HepG2 (cell line): ENCODE data around the gene FAM163B. TPM values are rescaled to one million over a fixed set of nuclear protein-coding genes. Genes with fewer than 3 reads are reported as not detected.

ENCODE experiments used
- ATAC-seq: fragments of 200-7000 bp; cut with Tn5 transposase; 3 replicates; pipeline ENCODE4 v1.9.1; 2020; ENCODE audit warnings: mild to moderate bottlenecking, moderate library complexity
- BruUV-seq: library from RNA; stranded (reverse); fragments of 400-500 nt; replicated peaks from 2 replicates; lab custom pipeline; 2021; lab: Mats Ljungman, UMichigan
- CTCF ChIA-PET: fragments of 300-600 bp; formaldehyde crosslinking; extraction: SDS; loops from one replicate; lab custom pipeline; 2021; ENCODE audit warnings: low total read pairs, inconsistent platforms, low intra/inter-chr PET ratio; lab: Yijun Ruan, JAX
- POLR2A ChIA-PET: fragments of 350-600 bp; sonication (Branson Sonifier 250); formaldehyde crosslinking; loops from one replicate; lab custom pipeline; 2020; ENCODE audit warnings: antibody characterized with exemption, inconsistent platforms; lab: Yijun Ruan, JAX
- DNase-seq: peaks from one replicate; pipeline ENCODE4 v3.0.0-alpha.2; 2015; ENCODE audit warnings: low spot score
- FAIRE-seq: peaks from 3 replicates; lab custom pipeline; 2011; peaks lifted over from hg19 to GRCh38; lab: Jason Lieb, UNC
- H2AFZ ChIP-seq: one replicate; pipeline ENCODE4 v1.6.1; 2011; ENCODE audit warnings: low read length, inconsistent platforms
- H3K27ac ChIP-seq: fragments of 300-600 bp; 3 replicates; pipeline ENCODE4 v1.8.0; 2011; ENCODE audit warnings: mixed run types, mild to moderate bottlenecking, mixed read lengths, low read length, inconsistent platforms; ENCODE audit not compliant: insufficient read depth; ENCODE audit errors: extremely low read length
- H3K27me3 ChIP-seq, 2 experiments: fragments of 200-600 bp in 1 of 2; 2 replicates in 1 of 2; 3 replicates in 1 of 2; pipeline versions ENCODE4 v1.6.0 to v1.8.0; 2011; ENCODE audit warnings: low read length in 2 of 2, mild to moderate bottlenecking in 2 of 2, moderate library complexity in 2 of 2, inconsistent platforms in 1 of 2; ENCODE audit not compliant: insufficient read depth in 2 of 2, control insufficient read depth in 1 of 2
- H3K36me3 ChIP-seq, 2 experiments: fragments of 200-600 bp in 1 of 2; replicated peaks in 1 of 2; 2 replicates in 1 of 2; 3 replicates in 1 of 2; pipeline versions ENCODE4 v1.5.1 to v1.8.0; 2011; ENCODE audit warnings: low read length in 2 of 2, inconsistent platforms in 1 of 2; ENCODE audit not compliant: insufficient read depth in 2 of 2, control insufficient read depth in 1 of 2
- H3K4me1 ChIP-seq: 2 replicates; pipeline ENCODE4 v1.5.1; 2012; ENCODE audit warnings: low read length, inconsistent platforms; ENCODE audit not compliant: insufficient read depth
- H3K4me2 ChIP-seq: 2 replicates; pipeline ENCODE4 v1.6.0; 2011; ENCODE audit warnings: low read depth, low read length, inconsistent platforms
- H3K4me3 ChIP-seq, 3 experiments: fragments of 200-600 bp in 1 of 3; sonication (generic), shearing (Covaris generic) in 1 of 3; replicated peaks in 1 of 3; 2 replicates each; pipeline ENCODE4 v1.5.1; 2011 to 2016; ENCODE audit warnings: low read length in 3 of 3, inconsistent platforms in 2 of 3, low read depth in 2 of 3, mild to moderate bottlenecking in 2 of 3, control low read depth in 1 of 3, mixed read lengths in 1 of 3; ENCODE audit not compliant: insufficient read depth in 1 of 3
- H3K79me2 ChIP-seq: one replicate; pipeline ENCODE4 v1.6.1; 2011; ENCODE audit warnings: low read length, inconsistent platforms; ENCODE audit not compliant: insufficient read depth
- H3K9ac ChIP-seq: 2 replicates; pipeline ENCODE4 v1.6.0; 2011; ENCODE audit warnings: mild to moderate bottlenecking, low read depth, low read length, inconsistent platforms; ENCODE audit not compliant: insufficient read depth
- H3K9me3 ChIP-seq: 2 replicates; pipeline ENCODE4 v1.5.1; 2012; ENCODE audit warnings: mild to moderate bottlenecking, low read length
- H4K20me1 ChIP-seq: 2 replicates; pipeline ENCODE4 v1.6.0; 2011; ENCODE audit warnings: inconsistent platforms, mild to moderate bottlenecking, low read length, moderate library complexity; ENCODE audit not compliant: insufficient read depth
- ADNP ChIP-seq: sonication (generic); formaldehyde crosslinking; IDR thresholded peaks from 2 replicates; pipeline ENCODE4 v1.4.0; 2020; ENCODE audit warnings: missing genetic modification reagents
- AGO1 ChIP-seq: fragments of 200-400 bp; formaldehyde crosslinking; IDR thresholded peaks from 2 replicates; pipeline ENCODE4 v1.6.1; 2017; ENCODE audit warnings: mild to moderate bottlenecking, low read depth, low read length, moderate library complexity; ENCODE audit not compliant: poor library complexity, severe bottlenecking
- ATM ChIP-seq: fragments of 450-650 bp; IDR thresholded peaks from 2 replicates; pipeline ENCODE4 v1.7.1; 2017; ENCODE audit warnings: mild to moderate bottlenecking, borderline replicate concordance
- CTCF ChIP-seq: sonication (generic); formaldehyde crosslinking; IDR thresholded peaks from 2 replicates; pipeline ENCODE4 v1.5.0; 2020; ENCODE audit warnings: mild to moderate bottlenecking, missing genetic modification reagents, moderate library complexity
- HINFP ChIP-seq: sonication (generic); formaldehyde crosslinking; IDR thresholded peaks from 2 replicates; pipeline ENCODE4 v1.4.0; 2020; ENCODE audit warnings: low read depth, mild to moderate bottlenecking, missing genetic modification reagents
- IRF9 ChIP-seq: sonication (generic); formaldehyde crosslinking; IDR thresholded peaks from 2 replicates; pipeline ENCODE4 v1.8.0; 2022; ENCODE audit warnings: missing genetic modification reagents, mild to moderate bottlenecking, borderline replicate concordance
- MTA3 ChIP-seq: sonication (generic); formaldehyde crosslinking; IDR thresholded peaks from 2 replicates; pipeline ENCODE4 v1.4.0; 2020; ENCODE audit warnings: missing genetic modification reagents
- STAG1 ChIP-seq: sonication (generic); formaldehyde crosslinking; IDR thresholded peaks from 2 replicates; pipeline ENCODE4 v1.4.0; 2020; ENCODE audit warnings: missing genetic modification reagents
- ZNF674 ChIP-seq: sonication (generic); formaldehyde crosslinking; IDR thresholded peaks from 2 replicates; pipeline ENCODE4 v1.5.0; 2020; ENCODE audit warnings: low read depth, mild to moderate bottlenecking, missing genetic modification reagents
- ZNF737 ChIP-seq: sonication (generic); formaldehyde crosslinking; IDR thresholded peaks from 2 replicates; pipeline ENCODE4 v1.5.0; 2020; ENCODE audit warnings: missing genetic modification reagents, mild to moderate bottlenecking, borderline replicate concordance
- WGBS: methylation state at CpG from one replicate; pipeline ENCODE4 v1.1.6; 2017; ENCODE audit warnings: low lambda C conversion rate; 5-methylcytosine and 5-hydroxymethylcytosine counted together
- in situ Hi-C: cut with HindIII; loops from 2 replicates; pipeline ENCODE4 v1.10.0; 2017; ENCODE audit warnings: low pct_unique_long_range_greater_than_20kb; ENCODE audit not compliant: extremely low pct_ligation_motif_present
- intact Hi-C: fragments of 100-400 bp; cut with micrococcal nuclease; formaldehyde crosslinking; loops from one replicate; pipeline ENCODE4 v1.10.0; 2022; ENCODE audit not compliant: unreplicated experiment
- polyA plus RNA-seq, 8 experiments: library from polyadenylated mRNA; depleted of rRNA in 3 of 8; stranded (reverse) in 7 of 8; unstranded in 1 of 8; fragments of >200 nt; fragmentation: Illumina TruSeq in 4 of 8; extraction: Trizol in 4 of 8; gene quantifications; 2 replicates each; pipeline versions ENCODE4 v1.2.1 to v1.2.3, GENCODE V29; 2011 to 2016; ENCODE audit warnings: low read depth in 4 of 8, missing spikeins in 1 of 8, mixed read lengths in 1 of 8; ENCODE audit not compliant: insufficient read depth in 1 of 8
- total RNA-seq, 5 experiments: library from RNA; depleted of rRNA; stranded (reverse); fragments of >200 nt; fragmentation: Illumina TruSeq; extraction: Trizol; gene quantifications; 2 replicates each; pipeline ENCODE4 v1.2.3, GENCODE V29; 2016; ENCODE audit warnings: low read depth in 1 of 5

Gene FAM163B
- total and polyA plus RNA-seq, 2 of the 13 experiments (the other 11 are each of a cell fraction or from before 2014, with no cell fraction given): not detected

- no TSS peak for BruUV-seq
- Histone ChIP-seq H2AFZ (no peak overlapping the region), H3K9ac (no peak overlapping the region)
- ATAC-seq (peak; percentile 74), DNase-seq (no peak)
- POLR2A ChIA-PET: no interaction called here
- CTCF ChIA-PET: no interaction called here
- no peak for TF ChIP-seq ZNF737 (CRISPR knock-in tag)
- no peak for TF ChIP-seq ZNF674 (CRISPR knock-in tag)
- TF ChIP-seq ADNP (CRISPR knock-in tag): no peak
- TF ChIP-seq STAG1 (CRISPR knock-in tag): peak; percentile 26; the same call in 1 of the 2 replicates
- TF ChIP-seq CTCF (CRISPR knock-in tag): 0 out of 2 replicates have a peak, but pooled peaks have one; percentile 15
- no peak for TF ChIP-seq ATM
- TF ChIP-seq MTA3 (CRISPR knock-in tag): no peak
- TF ChIP-seq IRF9 (CRISPR knock-in tag): no peak
- TF ChIP-seq HINFP (CRISPR knock-in tag): no peak
- no peak for TF ChIP-seq AGO1
- TF ChIP-seq, all 625 proteins: peak for 2
- Histone ChIP-seq H3K27me3 (peaks cover 14 to 57% of the 10 kb centered on the region in 2 experiments), H3K4me3 (no peak overlapping the region), H3K9me3 (no peaks in the 10 kb centered on the region), H3K27ac (no peak overlapping the region), H3K79me2 (no peaks in the 10 kb centered on the region), H3K4me2 (no peak overlapping the region), H3K36me3 (no peaks in the 10 kb centered on the region), H4K20me1 (0 out of 2 replicates have a peak, but pooled peaks cover 7% of the 10 kb centered on the region), H3K4me1 (no peaks in the 10 kb centered on the region)
- intact Hi-C loops (no loop called here), in situ Hi-C loops (no loop called here)
- no peak for FAIRE-seq
- WGBS: 15% methylated on average over 14 of the region's 14 CpGs
Measured at GRCh38 chr9:133604856-133605255, 4.3 kb downstream of the FAM163B start.
